ENCODE data around the gene MACROD2.

Gene MACROD2

GRCh38 chr20:14878676-14879019 lies 883.3 kb downstream of the MACROD2 start:
- Histone ChIP-seq H3K79me2 (ENCODE audit: insufficient read depth, low read length) (no peaks in the 10 kb centered on the region), H3K27ac (ENCODE audit: low read depth, low read length) (no peak overlapping the region), H3K9me3 (ENCODE audit: insufficient read depth, low read length) (no peaks in the 10 kb centered on the region; the same call in 1 of the 2 replicates), H2AFZ (ENCODE audit: low read depth, low read length, severe bottlenecking) (no peak overlapping the region), H4K20me1 (ENCODE audit: low read depth, low read length) (no peaks in the 10 kb centered on the region), H3K9ac (ENCODE audit: low read length) (no peak overlapping the region), H3K9me2 (replicated peaks; ENCODE audit: insufficient read depth, low read length) (no peaks in the 10 kb centered on the region), H3F3A (ENCODE audit: insufficient read depth) (no peaks in the 10 kb centered on the region), H3K4me2 (ENCODE audit: low read depth, low read length, poor library complexity, severe bottlenecking) (no peak overlapping the region), H3K4me3 (ENCODE audit: insufficient read depth, low read length, poor library complexity, severe bottlenecking) (no peak overlapping the region), H3K36me3 (ENCODE audit: low read length) (no peaks in the 10 kb centered on the region), H3K27me3 (ENCODE audit: low read length) (no peaks in the 10 kb centered on the region)
- TF ChIP-seq EZH2phosphoT487 (conservative IDR thresholded peaks at IDR 0.05; ENCODE audit: low read length) (no peak), CTCF (IDR thresholded peaks at IDR 0.05; ENCODE audit: insufficient read depth, low read length, poor library complexity, severe bottlenecking) (no peak)

GRCh38 chr20:14879020-14879697 lies 883.8 kb downstream of the MACROD2 start:
- Histone ChIP-seq H3K36me3 (ENCODE audit: low read length) (no peaks in the 10 kb centered on the region), H4K20me1 (ENCODE audit: low read depth, low read length) (no peaks in the 10 kb centered on the region), H3K4me3 (ENCODE audit: insufficient read depth, low read length, poor library complexity, severe bottlenecking) (no peak overlapping the region), H3K9ac (ENCODE audit: low read length) (no peak overlapping the region), H2AFZ (ENCODE audit: low read depth, low read length, severe bottlenecking) (no peak overlapping the region), H3K79me2 (ENCODE audit: insufficient read depth, low read length) (no peaks in the 10 kb centered on the region), H3K4me2 (ENCODE audit: low read depth, low read length, poor library complexity, severe bottlenecking) (no peak overlapping the region), H3K9me2 (replicated peaks; ENCODE audit: insufficient read depth, low read length) (no peaks in the 10 kb centered on the region), H3K27me3 (ENCODE audit: low read length) (no peaks in the 10 kb centered on the region), H3F3A (ENCODE audit: insufficient read depth) (no peaks in the 10 kb centered on the region), H3K27ac (ENCODE audit: low read depth, low read length) (no peak overlapping the region), H3K9me3 (ENCODE audit: insufficient read depth, low read length) (no peaks in the 10 kb centered on the region; the same call in 1 of the 2 replicates)
- no peak for TF ChIP-seq EZH2phosphoT487 (conservative IDR thresholded peaks at IDR 0.05; ENCODE audit: low read length)
- no peak for TF ChIP-seq CTCF (IDR thresholded peaks at IDR 0.05; ENCODE audit: insufficient read depth, low read length, poor library complexity, severe bottlenecking)

DNA sequence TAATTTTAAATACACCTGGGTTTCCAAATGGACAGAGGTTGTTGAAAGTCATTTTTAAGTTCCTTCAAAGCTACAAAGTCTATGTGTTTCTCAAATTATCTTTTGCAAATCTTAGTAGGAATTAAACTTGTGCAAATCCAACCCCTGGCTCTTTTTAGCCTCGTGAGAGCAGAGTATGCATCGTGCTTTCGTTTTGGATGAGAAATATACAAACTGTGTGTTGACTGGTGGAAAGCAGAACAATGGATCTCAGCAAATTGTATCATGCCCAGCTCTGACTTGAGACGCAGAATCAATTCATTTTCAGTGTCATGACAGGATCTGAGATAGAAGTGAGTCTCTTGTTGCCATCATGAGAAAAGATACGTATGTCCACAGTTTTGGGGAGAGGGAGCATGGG lies 884.5 kb downstream of the MACROD2 start:
- Histone ChIP-seq H3K27me3 (ENCODE audit: low read length) (no peaks in the 10 kb centered on the region), H2AFZ (ENCODE audit: low read depth, low read length, severe bottlenecking) (no peak overlapping the region), H3K36me3 (ENCODE audit: low read length) (no peaks in the 10 kb centered on the region), H3K4me2 (ENCODE audit: low read depth, low read length, poor library complexity, severe bottlenecking) (no peak overlapping the region), H3F3A (ENCODE audit: insufficient read depth) (no peaks in the 10 kb centered on the region), H3K9ac (ENCODE audit: low read length) (no peak overlapping the region), H3K27ac (ENCODE audit: low read depth, low read length) (no peak overlapping the region), H3K4me3 (ENCODE audit: insufficient read depth, low read length, poor library complexity, severe bottlenecking) (no peak overlapping the region), H3K9me2 (replicated peaks; ENCODE audit: insufficient read depth, low read length) (no peaks in the 10 kb centered on the region), H4K20me1 (ENCODE audit: low read depth, low read length) (no peaks in the 10 kb centered on the region), H3K9me3 (ENCODE audit: insufficient read depth, low read length) (no peaks in the 10 kb centered on the region; the same call in 1 of the 2 replicates), H3K79me2 (ENCODE audit: insufficient read depth, low read length) (no peaks in the 10 kb centered on the region)
- no peak for TF ChIP-seq CTCF (IDR thresholded peaks at IDR 0.05; ENCODE audit: insufficient read depth, low read length, poor library complexity, severe bottlenecking)
- TF ChIP-seq EZH2phosphoT487 (conservative IDR thresholded peaks at IDR 0.05; ENCODE audit: low read length) = no peak
